Adrenal gland (tissue), 19 donors: ENCODE measurements around the gene UCN2. TPM values are rescaled to one million over a fixed set of nuclear protein-coding genes. Genes with fewer than 3 reads are reported as not detected.

ENCODE experiments used
- DNase-seq, 7 donors: peaks; one replicate each; pipeline ENCODE4 v3.0.0-alpha.2; 2019 to 2020
- H3K27ac ChIP-seq, 5 donors: fragments of 200-600 bp; sonication (generic) in 4 of 5; 1 replicate in 3 of 5; 2 replicates in 2 of 5; pipeline versions ENCODE4 v1.5.1 to v1.8.0; 2016 to 2020; ENCODE audit warnings: mild to moderate bottlenecking in 1 of 5
- H3K27me3 ChIP-seq: fragments of 200-600 bp; 2 replicates; pipeline ENCODE4 v1.8.0; 2021
- H3K36me3 ChIP-seq, 2 donors: fragments of 200-600 bp; replicated peaks in 1 of 2; 1 replicate in 1 of 2; 2 replicates in 1 of 2; pipeline versions ENCODE4 v1.5.1 to v1.8.0; 2018 to 2022
- H3K4me1 ChIP-seq, 2 donors: fragments of 200-600 bp; replicated peaks in 1 of 2; 1 replicate in 1 of 2; 2 replicates in 1 of 2; pipeline versions ENCODE4 v1.5.1 to v1.8.0; 2018 to 2021
- H3K4me3 ChIP-seq, 4 donors: fragments of 200-600 bp; sonication (generic) in 3 of 4; one replicate each; pipeline ENCODE4 v1.5.1; 2016 to 2018
- H3K9me3 ChIP-seq, 3 donors: fragments of 200-600 bp; sonication (generic) in 1 of 3; replicated peaks in 1 of 3; 1 replicate in 2 of 3; 2 replicates in 1 of 3; pipeline versions ENCODE4 v1.5.1 to v1.8.0; 2016 to 2021
- POLR2A ChIP-seq, 2 donors: fragments of 450-650 bp; IDR thresholded peaks; one replicate each; pipeline ENCODE4 v1.6.1; 2017; ENCODE audit warnings: antibody characterized with exemption in 2 of 2, mild to moderate bottlenecking in 2 of 2, moderate library complexity in 1 of 2
- WGBS, 4 donors: extraction: QIAGEN DNeasy Blood & Tissue Kit in 2 of 4; methylation state at CpG; one replicate each; pipeline versions ENCODE4 v1.1.5 to v1.1.7; 2013 to 2017; 5-methylcytosine and 5-hydroxymethylcytosine counted together
- intact Hi-C, 2 donors: fragments of 100-400 bp; cut with DNase I; formaldehyde crosslinking; loops; one replicate each; pipeline versions ENCODE4 v1.14.1 to v1.15.0; 2022 to 2023
- long read RNA-seq, 10 donors: library from polyadenylated mRNA in 3 of 10; unstranded in 2 of 10; stranded (forward) in 1 of 10; transcript quantifications; one replicate each; pipeline ENCODE4 v2.0.0 and lab custom pipeline, GENCODE V29; 2021 to 2026
- polyA plus RNA-seq, 3 donors: library from polyadenylated mRNA; stranded (reverse); fragments of 200-250 nt in 2 of 3; fragments of 350-450 nt in 1 of 3; fragmentation: Illumina TruSeq in 1 of 3; extraction: RNeasy Lipid Tissue Mini Kit (QIAGEN cat#74804) in 1 of 3; gene quantifications; one replicate each; pipeline ENCODE4 v1.2.3, GENCODE V29; 2013 to 2014
- total RNA-seq, 9 donors: library from RNA; depleted of rRNA in 4 of 9; stranded (reverse); fragments of >200 nt in 4 of 9; fragments of 120-200 nt in 1 of 9; fragmentation: NEBNext Ultra II Directional in 1 of 9; extraction: Animal tissue kit (Norgen Biotek cat#: 25700) in 1 of 9; gene quantifications; one replicate each; pipeline versions ENCODE4 v1.1.0 to v1.2.4, GENCODE V29; 2013 to 2023
- TF ChIP-seq, protein P1 (sequence below), 6 experiments: fragments of 450-650 bp in 4 of 6; fragments of 200-600 bp in 2 of 6; sonication (generic) in 1 of 6; IDR thresholded peaks; 1 replicate in 5 of 6; 2 replicates in 1 of 6; pipeline versions ENCODE4 v1.5.1 to v1.8.0; 2016 to 2021; ENCODE audit warnings: antibody characterized with exemption in 6 of 6, mild to moderate bottlenecking in 2 of 6, moderate library complexity in 1 of 6
- donor health status: healthy with polysubstance abuse.
- donor health status: Bipolar disorder and iron deficiency.
- donor health status: DM: yes; HTN: yes; CAD: no.
- donor health status: DM: no; HTN: no; CAD: no.
- donor health status: DM: no; HTN: no; CAD: no.
- donor health status: DM: yes; HTN: yes; CAD: no.

Gene UCN2, protein sequence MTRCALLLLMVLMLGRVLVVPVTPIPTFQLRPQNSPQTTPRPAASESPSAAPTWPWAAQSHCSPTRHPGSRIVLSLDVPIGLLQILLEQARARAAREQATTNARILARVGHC
- total RNA-seq = under 1 TPM in 1 of 9 donors, not detected in 8; 0.14 TPM
- under 1 TPM in 2 of 3 donors, not detected in 1; 0.20 to 0.32 TPM for polyA plus RNA-seq
- long read RNA-seq, donor 1 = 0 reads
- long read RNA-seq, donor 2 = 0 reads
- long read RNA-seq, donor 3 = 0 reads
- long read RNA-seq, donor 4 = 0 reads
- long read RNA-seq, donor 5 = 0 reads
- long read RNA-seq, donor 6 = 0 reads
- long read RNA-seq, donor 7 = 0 reads
- long read RNA-seq, donor 8 = 0 reads
- long read RNA-seq, donor 9 = 0 reads
- long read RNA-seq, donor 10 = 0 reads

DNA sequence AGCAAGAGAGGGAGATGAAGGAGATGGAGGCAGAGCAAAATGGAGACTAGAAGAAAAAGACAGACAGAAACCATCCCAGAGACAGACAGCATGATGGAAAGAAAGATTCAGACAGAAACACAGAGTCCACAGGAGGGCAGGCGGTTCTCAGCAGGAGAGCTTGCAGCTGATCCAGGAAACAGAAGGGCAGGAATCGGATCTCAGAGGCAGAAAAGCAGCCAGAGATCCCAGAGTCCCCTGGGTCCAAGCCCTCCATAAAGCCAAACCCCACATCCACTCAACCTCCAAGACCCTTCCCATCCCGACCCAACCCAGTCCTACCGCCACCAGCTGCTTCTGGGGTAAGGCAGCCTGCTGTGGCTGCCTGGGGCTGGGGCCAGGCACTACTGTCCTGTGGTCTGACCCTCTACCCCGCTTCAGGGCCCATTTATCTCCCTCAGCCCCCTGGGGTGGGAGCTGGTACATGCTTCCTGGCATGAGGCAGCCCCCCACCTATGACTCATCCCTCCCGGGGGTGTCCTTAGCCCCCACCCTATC lies at the start of gene UCN2:
Gene UCN2, minus strand, starts transcription at position 400 of the 537 bp plus-strand sequence. CDS start 657 bp downstream, outside the sequence.
- H3K4me3 ChIP-seq = no peak within 1 kb of the TSS
- no peak for DNase-seq
- no peak for TF ChIP-seq POLR2A (IDR thresholded peaks at IDR 0.05)
- TF ChIP-seq, protein P1, sequence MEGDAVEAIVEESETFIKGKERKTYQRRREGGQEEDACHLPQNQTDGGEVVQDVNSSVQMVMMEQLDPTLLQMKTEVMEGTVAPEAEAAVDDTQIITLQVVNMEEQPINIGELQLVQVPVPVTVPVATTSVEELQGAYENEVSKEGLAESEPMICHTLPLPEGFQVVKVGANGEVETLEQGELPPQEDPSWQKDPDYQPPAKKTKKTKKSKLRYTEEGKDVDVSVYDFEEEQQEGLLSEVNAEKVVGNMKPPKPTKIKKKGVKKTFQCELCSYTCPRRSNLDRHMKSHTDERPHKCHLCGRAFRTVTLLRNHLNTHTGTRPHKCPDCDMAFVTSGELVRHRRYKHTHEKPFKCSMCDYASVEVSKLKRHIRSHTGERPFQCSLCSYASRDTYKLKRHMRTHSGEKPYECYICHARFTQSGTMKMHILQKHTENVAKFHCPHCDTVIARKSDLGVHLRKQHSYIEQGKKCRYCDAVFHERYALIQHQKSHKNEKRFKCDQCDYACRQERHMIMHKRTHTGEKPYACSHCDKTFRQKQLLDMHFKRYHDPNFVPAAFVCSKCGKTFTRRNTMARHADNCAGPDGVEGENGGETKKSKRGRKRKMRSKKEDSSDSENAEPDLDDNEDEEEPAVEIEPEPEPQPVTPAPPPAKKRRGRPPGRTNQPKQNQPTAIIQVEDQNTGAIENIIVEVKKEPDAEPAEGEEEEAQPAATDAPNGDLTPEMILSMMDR (IDR thresholded peaks at IDR 0.05) = no peak
- intact Hi-C loops = no loop called here
- H3K27me3 ChIP-seq = no peaks in the 10 kb centered on the region
- peak within 1 kb of the TSS in 1 of 5 donors; percentile 1 for H3K27ac ChIP-seq
- 68 to 81% (median 72%) methylated on average over 5 to 6 of the region's 6 CpGs for WGBS, 4 donors
- no peaks in the 10 kb centered on the region for H3K36me3 ChIP-seq
- no peaks in the 10 kb centered on the region for H3K9me3 ChIP-seq
- peaks cover 4 to 25% of the 10 kb centered on the region in 2 donors for H3K4me1 ChIP-seq

DNA sequence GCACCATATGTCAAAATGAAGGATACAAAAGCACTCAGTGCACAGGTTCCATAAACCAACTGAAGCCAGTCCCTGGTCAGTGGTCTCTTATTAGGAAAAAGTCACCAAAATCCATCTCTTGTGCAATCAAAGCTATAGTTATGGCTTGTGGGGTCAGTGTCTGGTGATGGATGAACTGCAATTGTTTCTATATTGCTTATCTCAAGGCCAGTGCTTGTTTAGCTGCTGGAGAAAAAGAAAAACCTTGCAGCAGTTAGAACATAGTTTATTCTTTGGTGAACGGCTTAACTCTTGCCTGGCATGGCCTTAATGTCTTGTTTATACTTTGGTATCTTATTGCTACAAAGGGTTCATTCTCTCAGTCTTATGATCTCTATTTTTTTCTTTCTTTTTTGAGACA lies 48.7 kb upstream of the UCN2 start:
- WGBS, 4 donors = 63 to 68% (median 68%) methylated on average over 1 of the region's 1 CpG

DNA sequence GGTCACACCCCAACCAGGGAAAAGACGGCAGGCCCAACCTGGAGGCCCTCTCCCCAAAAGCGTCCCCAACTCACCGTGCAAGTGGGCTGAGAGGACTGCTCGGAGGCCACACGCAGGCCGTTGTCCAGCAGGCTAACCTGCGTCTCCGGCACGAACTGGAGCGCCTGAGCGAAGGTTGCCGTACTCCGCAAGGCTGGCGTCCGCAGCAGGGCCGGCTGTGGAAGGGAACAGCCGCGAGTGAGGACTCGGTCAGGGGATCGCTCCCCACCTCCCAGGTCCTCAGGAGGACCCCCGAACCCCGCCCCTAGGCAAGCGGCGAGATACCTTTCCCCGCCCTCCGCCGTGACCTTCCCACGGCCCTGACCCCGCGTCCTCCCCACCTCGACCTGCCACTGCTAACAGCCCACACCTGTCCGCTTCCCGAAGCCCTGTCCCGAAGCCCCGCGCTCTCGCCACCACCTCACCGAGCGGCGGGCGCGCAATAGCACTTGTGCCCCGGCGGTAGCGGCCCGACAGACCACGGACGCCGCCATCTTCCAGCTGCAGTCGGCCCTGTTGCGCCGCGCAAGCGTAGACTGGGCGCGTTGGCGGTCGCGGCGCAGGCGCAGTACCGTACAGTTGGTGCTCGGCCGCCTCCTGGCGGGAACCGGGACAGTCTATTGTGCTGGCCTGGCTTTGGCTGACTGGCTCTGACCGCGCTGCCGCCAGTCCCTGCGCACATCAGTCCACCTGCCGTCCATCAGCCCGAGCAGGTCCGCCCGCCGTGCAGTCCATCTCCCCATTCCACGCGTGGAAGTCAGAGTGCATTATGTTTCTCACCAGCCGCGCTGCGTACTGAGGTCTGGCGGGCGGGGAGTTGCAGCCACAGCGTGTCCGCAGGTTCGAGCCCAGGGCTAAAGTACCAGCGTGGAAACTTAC lies 45.8 kb upstream of the UCN2 start, which contains the start of gene UQCRC1:
Gene UQCRC1, minus strand, starts transcription at position 559 of the 918 bp plus-strand sequence. Its CDS starts 26 bp downstream, at position 533.
- Histone ChIP-seq H3K27ac (peak within 1 kb of the TSS in 4 of 5 donors; percentile 75 to 88 (median 81)), H3K27me3 (no peaks in the 10 kb centered on the region), H3K9me3 (no peaks in the 10 kb centered on the region), H3K36me3 (peaks cover 0 to 26% of the 10 kb centered on the region in 2 donors), H3K4me1 (peaks cover 8 to 10% of the 10 kb centered on the region in 2 donors), H3K4me3 (peak within 1 kb of the TSS; percentile 67 to 94 (median 82))
- 2 to 4% (median 2%) methylated on average over 39 to 86 of the region's 86 CpGs for WGBS, 4 donors
- intact Hi-C loops = no loop called here
- peak in 1 of 2 donors; percentile 71 for TF ChIP-seq POLR2A (IDR thresholded peaks at IDR 0.05)
- TF ChIP-seq, protein P1 (IDR thresholded peaks at IDR 0.05) = peak; percentile 40 to 94 (median 77)
- peak; percentile 91 to 96 (median 92) for DNase-seq

More for the DNA sequence above, 48.7 kb upstream of the UCN2 start:
- no peaks in the 10 kb centered on the region for H3K27me3 ChIP-seq
- no peak overlapping the region for H3K27ac ChIP-seq
- intact Hi-C loops = no loop called here
- peaks cover 8 to 10% of the 10 kb centered on the region in 2 donors for H3K4me1 ChIP-seq
- peaks cover 0 to 3% of the 10 kb centered on the region in 2 donors for H3K36me3 ChIP-seq
- TF ChIP-seq, protein P1 (IDR thresholded peaks at IDR 0.05) = no peak
- no peak for TF ChIP-seq POLR2A (IDR thresholded peaks at IDR 0.05)
- H3K9me3 ChIP-seq = no peaks in the 10 kb centered on the region
- DNase-seq = no peak
- no peak overlapping the region for H3K4me3 ChIP-seq
